Measurements from ENCODE around the gene THRB. TPM values are rescaled to one million over a fixed set of nuclear protein-coding genes. Genes with fewer than 3 reads are reported as not detected.

The THRB gene
- 2.0 and 3.1 TPM in 2 replicates for total RNA-seq

DNA sequence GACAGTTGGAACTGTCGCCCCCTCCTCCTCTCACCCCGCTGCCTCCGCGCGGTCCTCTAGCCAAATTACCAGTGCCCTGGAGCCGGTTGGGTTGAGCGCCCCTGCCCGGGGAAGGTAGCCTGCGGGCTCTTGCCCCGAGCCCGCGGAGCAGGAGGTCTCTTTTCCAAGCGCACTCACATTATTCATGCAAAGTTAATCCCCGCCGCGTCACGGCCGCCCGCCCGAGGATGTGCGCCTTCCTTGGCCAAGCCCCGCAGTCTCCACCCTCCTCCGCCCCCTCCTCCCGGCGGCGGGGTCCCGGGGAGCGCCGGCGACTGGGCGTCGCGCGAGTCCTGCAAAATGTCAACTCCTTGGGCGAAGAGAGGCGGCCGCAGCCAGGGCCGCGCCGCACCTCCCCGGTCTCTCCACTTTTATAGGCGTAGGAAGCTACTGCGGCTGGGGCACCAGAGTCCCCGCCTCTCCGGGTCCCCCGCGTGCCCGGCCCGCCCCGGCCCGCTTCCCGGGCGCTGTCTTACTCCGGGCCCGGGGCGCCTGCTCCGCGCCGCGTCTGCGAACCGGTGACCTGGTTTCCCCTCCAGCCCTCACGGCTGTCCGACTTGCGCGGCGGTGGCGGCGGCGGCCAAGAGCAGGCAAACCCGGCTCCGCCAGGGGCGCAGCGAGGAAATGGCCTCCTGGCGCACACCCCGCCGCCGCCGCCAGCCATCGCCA is at the start of gene THRB:
Gene THRB (minus strand): TSS at position 233 of the 708 bp plus-strand sequence.
- TF ChIP-seq, protein P1, sequence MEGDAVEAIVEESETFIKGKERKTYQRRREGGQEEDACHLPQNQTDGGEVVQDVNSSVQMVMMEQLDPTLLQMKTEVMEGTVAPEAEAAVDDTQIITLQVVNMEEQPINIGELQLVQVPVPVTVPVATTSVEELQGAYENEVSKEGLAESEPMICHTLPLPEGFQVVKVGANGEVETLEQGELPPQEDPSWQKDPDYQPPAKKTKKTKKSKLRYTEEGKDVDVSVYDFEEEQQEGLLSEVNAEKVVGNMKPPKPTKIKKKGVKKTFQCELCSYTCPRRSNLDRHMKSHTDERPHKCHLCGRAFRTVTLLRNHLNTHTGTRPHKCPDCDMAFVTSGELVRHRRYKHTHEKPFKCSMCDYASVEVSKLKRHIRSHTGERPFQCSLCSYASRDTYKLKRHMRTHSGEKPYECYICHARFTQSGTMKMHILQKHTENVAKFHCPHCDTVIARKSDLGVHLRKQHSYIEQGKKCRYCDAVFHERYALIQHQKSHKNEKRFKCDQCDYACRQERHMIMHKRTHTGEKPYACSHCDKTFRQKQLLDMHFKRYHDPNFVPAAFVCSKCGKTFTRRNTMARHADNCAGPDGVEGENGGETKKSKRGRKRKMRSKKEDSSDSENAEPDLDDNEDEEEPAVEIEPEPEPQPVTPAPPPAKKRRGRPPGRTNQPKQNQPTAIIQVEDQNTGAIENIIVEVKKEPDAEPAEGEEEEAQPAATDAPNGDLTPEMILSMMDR (IDR thresholded peaks at IDR 0.05; ENCODE audit: insufficient read depth, low read length, poor library complexity, severe bottlenecking): no peak
- Histone ChIP-seq H3K27me3 (ENCODE audit: control insufficient read depth, insufficient read depth, low read length) (no peaks in the 10 kb centered on the region), H3K4me3 (ENCODE audit: low read depth, low read length) (peak within 1 kb of the TSS; percentile 63), H3K36me3 (ENCODE audit: control insufficient read depth, insufficient read depth, low read length) (no peaks in the 10 kb centered on the region)
- DNase-seq (ENCODE audit: low read depth): no peak

DNA sequence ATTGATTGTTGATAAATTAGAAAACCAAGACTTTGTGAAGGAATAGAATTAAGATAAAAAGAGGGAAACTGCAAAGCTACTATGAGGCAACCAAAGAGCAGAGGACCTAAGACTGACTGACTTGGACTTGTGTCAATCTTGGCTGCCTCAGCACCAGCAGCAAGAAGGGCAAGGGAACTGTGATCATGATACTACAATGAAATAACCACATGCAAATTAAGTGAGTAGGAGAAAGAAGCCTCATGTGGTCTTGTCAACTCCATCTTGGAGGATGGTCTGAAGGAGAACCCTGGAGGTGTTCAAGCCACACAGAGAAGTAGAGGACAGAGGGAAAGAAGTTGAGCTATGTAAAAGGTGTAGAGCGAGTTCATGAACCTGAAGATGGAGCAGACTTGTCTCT is 47.3 kb upstream of the THRB start:
- H3K27me3 ChIP-seq (ENCODE audit: control insufficient read depth, insufficient read depth, low read length): no peaks in the 10 kb centered on the region
- no peak overlapping the region for H3K4me3 ChIP-seq (ENCODE audit: low read depth, low read length)
- DNase-seq (ENCODE audit: low read depth): no peak
- TF ChIP-seq, protein P1 (IDR thresholded peaks at IDR 0.05; ENCODE audit: insufficient read depth, low read length, poor library complexity, severe bottlenecking): no peak
- H3K36me3 ChIP-seq (ENCODE audit: control insufficient read depth, insufficient read depth, low read length): no peaks in the 10 kb centered on the region

DNA sequence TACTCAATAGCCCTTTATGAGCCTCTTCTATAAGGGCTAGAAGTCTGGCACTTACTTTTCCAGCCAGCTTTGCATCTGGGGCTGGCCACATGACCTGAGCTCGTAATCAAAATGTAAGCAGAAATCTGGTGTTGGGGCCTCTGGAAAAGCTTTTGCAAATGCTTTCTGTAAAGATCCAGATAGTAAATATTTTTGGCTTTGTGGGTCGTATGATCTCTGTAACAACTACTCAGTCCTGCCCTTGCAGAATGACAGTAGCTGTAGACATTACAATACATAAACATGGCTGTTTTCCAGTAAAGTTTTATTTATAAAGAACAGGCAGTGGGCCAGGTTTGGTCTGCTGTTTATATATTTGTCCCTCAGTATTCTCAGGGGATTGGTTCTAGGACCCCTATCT is 46.2 kb upstream of the THRB start:
- no peaks in the 10 kb centered on the region for H3K27me3 ChIP-seq (ENCODE audit: control insufficient read depth, insufficient read depth, low read length)
- no peak for DNase-seq (ENCODE audit: low read depth)
- TF ChIP-seq, protein P1 (IDR thresholded peaks at IDR 0.05; ENCODE audit: insufficient read depth, low read length, poor library complexity, severe bottlenecking): no peak
- H3K4me3 ChIP-seq (ENCODE audit: low read depth, low read length): no peak overlapping the region
- H3K36me3 ChIP-seq (ENCODE audit: control insufficient read depth, insufficient read depth, low read length): no peaks in the 10 kb centered on the region

DNA sequence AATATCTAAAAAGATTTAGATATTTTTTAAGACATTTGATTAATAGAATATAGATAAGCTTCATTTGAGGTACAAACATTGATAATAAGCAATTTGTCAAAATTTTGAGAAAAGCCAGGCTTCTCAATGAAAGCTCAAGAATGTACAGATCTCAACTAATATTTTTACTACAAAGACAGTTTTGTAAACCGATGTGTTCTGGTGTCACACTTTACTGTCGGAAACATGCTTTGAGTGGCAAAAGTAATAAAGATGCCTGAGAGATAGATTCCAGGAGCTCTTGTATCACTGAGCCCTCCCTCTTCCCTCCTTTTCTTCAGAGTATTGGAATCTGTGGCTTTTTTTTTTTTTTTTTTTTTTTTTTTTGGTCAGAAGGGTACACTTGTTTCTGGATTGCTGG is 45.0 kb upstream of the THRB start:
- Histone ChIP-seq H3K27me3 (ENCODE audit: control insufficient read depth, insufficient read depth, low read length) (no peaks in the 10 kb centered on the region), H3K4me3 (ENCODE audit: low read depth, low read length) (no peak overlapping the region), H3K36me3 (ENCODE audit: control insufficient read depth, insufficient read depth, low read length) (no peaks in the 10 kb centered on the region)
- no peak for DNase-seq (ENCODE audit: low read depth)
- TF ChIP-seq, protein P1 (IDR thresholded peaks at IDR 0.05; ENCODE audit: insufficient read depth, low read length, poor library complexity, severe bottlenecking): no peak

DNA sequence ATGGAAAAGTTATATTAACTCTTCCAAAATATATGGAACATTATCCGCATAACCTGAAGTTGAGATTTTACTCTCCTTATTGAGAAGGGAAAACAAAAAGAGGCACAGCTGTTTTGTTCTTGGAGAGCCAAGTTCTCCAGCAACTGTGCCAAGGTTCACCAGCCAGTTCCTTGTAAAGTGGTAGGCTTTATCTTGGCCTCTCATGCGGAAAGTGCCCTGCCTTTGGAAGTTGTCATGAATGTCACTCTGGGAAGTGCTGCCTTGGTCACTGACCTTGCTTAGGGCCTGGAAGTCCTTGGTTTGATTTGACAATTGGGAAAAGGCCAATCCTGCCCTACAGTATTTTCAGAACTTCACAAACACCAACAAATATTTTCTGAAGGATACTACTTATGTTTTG is 44.2 kb upstream of the THRB start:
- DNase-seq (ENCODE audit: low read depth): no peak
- TF ChIP-seq, protein P1 (IDR thresholded peaks at IDR 0.05; ENCODE audit: insufficient read depth, low read length, poor library complexity, severe bottlenecking): no peak
- Histone ChIP-seq H3K4me3 (ENCODE audit: low read depth, low read length) (no peak overlapping the region), H3K27me3 (ENCODE audit: control insufficient read depth, insufficient read depth, low read length) (no peaks in the 10 kb centered on the region), H3K36me3 (ENCODE audit: control insufficient read depth, insufficient read depth, low read length) (no peaks in the 10 kb centered on the region)
